GM12874 (cell line): ENCODE measurements around the gene MERTK.

ENCODE experiments used
- TF ChIP-seq, protein P1 (sequence below): IDR thresholded peaks from 2 replicates; pipeline ENCODE4 v1.5.1; 2011; ENCODE audit warnings: low read depth, mild to moderate bottlenecking, control low read depth, low read length, moderate library complexity; ENCODE audit not compliant: insufficient read depth

MERTK gene

DNA sequence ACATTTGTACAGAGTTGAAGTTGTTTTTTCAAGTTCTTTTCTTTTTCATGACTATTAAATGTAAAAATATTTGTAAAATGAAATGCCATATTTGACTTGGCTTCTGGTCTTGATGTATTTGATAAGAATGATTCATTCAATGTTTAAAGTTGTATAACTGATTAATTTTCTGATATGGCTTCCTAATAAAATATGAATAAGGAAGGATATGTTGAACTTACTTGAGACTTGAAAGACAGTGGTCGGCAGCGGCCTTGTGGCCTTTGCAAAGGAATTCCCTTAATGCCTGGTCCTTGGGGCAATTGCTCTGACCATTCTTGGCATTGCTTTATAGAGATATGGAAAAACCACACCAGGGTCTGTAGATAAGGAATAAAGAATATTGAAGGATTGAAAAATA lies 130.8 kb downstream of the MERTK start:
- TF ChIP-seq, protein P1, sequence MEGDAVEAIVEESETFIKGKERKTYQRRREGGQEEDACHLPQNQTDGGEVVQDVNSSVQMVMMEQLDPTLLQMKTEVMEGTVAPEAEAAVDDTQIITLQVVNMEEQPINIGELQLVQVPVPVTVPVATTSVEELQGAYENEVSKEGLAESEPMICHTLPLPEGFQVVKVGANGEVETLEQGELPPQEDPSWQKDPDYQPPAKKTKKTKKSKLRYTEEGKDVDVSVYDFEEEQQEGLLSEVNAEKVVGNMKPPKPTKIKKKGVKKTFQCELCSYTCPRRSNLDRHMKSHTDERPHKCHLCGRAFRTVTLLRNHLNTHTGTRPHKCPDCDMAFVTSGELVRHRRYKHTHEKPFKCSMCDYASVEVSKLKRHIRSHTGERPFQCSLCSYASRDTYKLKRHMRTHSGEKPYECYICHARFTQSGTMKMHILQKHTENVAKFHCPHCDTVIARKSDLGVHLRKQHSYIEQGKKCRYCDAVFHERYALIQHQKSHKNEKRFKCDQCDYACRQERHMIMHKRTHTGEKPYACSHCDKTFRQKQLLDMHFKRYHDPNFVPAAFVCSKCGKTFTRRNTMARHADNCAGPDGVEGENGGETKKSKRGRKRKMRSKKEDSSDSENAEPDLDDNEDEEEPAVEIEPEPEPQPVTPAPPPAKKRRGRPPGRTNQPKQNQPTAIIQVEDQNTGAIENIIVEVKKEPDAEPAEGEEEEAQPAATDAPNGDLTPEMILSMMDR = no peak

DNA sequence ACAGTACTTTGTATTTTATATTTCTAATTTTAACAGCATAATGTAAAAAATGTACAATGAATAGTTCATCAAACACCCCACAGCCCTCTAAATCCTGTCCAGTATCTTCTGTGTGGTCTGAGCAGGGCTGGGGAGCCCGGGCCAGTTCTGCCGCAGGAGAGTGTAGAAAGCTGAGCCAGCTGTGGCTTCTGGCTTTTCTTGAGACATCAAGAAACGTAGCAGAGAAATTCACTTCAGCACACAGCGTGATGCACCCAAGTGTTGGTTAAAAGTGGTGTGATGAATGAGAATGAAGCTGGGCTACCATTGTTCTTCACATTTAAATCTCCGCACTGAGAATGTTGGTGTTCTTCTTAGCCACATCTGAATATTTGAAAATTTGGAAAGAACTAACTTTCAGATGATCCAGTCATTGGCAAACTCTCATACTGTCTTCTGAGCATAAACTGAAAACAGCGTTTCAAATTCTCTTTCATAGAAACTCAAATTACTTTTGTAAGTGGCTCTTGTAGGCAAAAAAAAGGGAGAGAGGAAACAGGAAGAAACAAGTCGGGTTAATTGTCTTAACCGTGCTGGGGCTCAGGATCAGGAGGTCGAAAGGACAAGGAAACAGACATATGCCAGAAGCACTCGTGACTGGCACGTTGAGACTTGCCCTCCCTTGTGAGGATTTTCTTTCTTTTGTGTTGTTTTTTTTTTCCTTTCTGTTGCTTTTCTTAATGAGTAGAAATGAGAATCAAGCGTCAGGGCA lies 133.2 kb downstream of the MERTK start:
- TF ChIP-seq, protein P1 = no peak

DNA sequence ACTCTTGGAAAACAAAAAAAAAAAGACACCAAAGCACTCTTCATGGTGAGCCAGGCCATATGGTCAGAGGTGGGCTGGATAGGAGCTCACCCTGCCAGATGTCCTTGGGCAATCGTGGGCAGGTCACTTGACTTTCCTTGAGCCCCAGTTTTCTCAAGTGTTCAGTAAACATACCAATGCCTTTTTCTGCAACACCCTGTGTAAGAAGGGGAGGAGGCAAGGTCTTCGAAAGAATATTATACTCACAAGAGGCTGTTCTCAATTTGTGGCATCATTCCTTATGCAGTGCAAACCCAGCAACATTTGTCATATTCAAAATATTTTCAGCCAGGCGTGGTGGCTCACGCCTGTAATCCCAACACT lies 133.8 kb downstream of the MERTK start:
- TF ChIP-seq, protein P1 = no peak

DNA sequence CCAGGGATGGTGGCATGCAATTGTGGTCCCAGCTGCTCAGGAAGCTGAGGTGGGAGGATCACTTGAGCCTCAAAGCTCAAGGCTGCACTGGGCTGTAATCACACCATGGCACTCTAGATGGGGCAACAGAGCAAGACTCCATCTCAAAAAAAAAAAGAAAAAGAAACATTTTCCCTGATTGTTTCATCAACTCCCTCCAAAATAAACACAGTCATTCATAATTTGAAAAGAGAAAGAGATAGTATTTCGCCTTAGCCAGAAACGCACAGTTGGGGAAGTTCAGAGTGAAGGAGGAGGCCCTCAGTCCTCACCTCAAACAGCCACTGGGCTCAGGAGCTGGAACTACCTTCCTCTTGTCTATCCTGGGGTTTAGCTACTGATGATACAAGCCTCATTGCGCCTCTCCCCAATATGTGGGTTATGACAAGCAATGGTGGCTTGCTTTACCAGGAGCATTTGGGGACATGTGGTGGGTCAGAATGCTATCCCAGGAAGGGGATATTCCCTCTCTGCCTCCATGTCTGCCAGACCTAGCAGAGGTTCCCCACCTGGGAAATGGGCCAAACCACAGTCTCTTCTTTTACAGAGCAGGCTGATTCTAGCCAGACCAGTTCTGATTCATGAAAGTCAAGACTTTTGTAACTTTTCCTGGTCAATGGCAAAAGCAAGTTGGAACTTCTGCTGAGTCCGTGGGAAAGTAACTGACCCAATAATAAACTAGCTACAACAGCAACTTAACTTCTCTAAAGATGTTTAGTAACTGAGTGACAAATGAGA lies 134.5 kb downstream of the MERTK start:
- TF ChIP-seq, protein P1 = no peak

DNA sequence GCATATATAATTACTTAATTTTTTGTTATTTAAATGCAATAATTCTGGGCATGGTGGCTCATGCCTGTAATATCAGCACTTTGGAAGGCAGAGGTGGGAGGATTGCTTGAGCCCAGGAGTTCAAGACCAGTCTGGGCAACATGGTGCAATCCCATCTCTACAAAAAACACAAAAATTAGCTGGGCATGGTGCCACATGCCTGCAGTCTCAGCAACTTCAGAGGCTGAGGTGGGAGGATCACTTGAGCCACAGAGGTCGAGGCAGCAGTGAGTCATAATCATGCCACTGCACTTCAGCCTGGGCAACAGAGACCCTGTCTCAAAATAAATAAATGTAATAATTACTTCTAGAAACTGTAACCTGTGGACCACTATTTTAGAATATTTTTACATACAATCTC lies 135.2 kb downstream of the MERTK start:
- TF ChIP-seq, protein P1 = no peak

DNA sequence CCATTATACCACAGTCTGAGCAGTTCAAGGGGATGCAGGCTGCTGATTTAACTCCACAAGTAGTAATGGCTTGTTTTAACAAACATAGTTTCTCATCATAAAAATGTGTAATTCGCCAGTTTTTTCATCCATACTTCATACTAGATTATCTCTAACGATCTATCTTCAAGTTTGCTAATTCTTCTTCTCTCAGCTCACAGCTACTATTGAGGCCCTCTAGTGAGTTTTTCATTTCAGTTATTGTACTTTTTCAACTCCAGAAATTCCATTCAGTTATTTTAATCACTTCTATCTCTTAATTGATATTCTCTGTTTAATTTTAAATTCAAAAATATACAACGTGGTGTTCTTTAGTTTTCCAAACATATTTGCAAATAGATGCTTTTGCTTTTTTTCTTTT lies 136.5 kb downstream of the MERTK start:
- TF ChIP-seq, protein P1 = no peak

DNA sequence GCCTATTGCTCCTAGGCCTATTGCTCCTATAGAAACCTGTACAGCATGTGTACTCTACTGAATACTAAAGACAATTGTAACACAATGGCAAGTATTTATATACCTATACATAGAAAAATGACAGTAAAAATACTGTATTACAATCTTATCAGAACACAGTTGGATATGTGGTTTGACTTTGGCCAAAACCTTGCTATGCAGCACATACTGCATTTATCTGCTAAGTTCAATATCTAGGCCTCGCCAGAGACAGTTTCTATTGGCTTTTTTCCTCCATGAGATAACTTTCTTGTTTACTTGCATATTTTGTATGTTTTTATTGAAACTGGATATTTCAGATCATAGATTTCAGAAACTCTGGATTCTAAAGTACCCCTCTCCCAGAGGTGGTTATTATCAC lies 137.4 kb downstream of the MERTK start:
- TF ChIP-seq, protein P1 = no peak
